Loucy (cell line): ENCODE data around the gene GPX6.

ENCODE experiments used
- CTCF ChIP-seq: fragments of 200-600 bp; sonication (generic); conservative IDR thresholded peaks from 2 replicates; pipeline ENCODE4 v1.5.1; 2014; ENCODE audit warnings: mild to moderate bottlenecking, antibody characterized with exemption, low read length
- EZH2phosphoT487 ChIP-seq: fragments of 200-600 bp; IDR thresholded peaks from 2 replicates; pipeline ENCODE4 v1.6.1; 2018; ENCODE audit warnings: antibody characterized with exemption, mild to moderate bottlenecking, moderate library complexity, borderline replicate concordance

- TF ChIP-seq CTCF: no peak
- no peak for TF ChIP-seq EZH2phosphoT487
These were observed 43.0 kb upstream of the GPX6 start for GRCh38 chr6:28558629-28559028.
